ENCODE measurements around the gene DCUN1D3. TPM values are rescaled to one million over a fixed set of nuclear protein-coding genes. Genes with fewer than 3 reads are reported as not detected.

The DCUN1D3 gene
- polyA plus RNA-seq, 3 donors = 9.0 to 9.6 (median 9.3) TPM

- DNase-seq (ENCODE audit: low read depth in 3 of 3, low spot score in 2 of 3) = no peak
Measured at GRCh38 chr16:20920091-20920490, 19.9 kb upstream of the DCUN1D3 start.

DNA sequence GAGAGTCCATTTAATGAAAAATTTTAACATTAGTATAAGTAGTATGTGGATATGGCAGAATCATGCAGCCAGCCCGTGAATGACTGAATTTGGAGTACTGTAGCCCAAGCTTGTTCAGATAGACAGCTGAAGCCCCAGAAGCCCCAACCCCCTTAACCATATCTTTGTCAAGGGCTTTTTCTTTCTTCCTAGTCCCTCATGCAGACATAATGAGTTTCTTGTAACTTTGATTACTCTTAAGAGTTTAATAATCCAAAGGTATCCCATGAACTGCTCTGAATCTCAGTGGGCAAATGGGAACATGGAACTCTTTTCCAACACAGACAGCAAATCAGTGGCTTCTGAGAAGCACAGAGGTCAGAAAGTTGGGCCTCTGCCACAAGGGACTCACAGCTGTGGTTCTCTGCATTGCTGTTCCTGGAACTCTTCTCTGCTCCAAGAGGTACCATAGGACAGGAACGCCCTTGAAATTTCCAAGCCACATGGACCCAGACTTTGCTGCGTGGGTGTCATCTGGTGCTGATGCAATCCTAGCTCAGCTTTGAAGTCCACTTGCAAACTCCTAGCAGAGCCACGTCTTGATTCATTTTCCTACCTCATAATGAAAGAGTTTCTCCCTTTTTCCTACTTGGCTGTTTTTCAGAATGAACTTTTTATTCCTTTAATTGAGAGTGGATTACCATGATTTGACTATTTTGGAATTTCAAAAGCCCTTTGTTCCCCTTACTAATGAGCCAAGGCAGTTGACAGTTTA lies 18.5 kb upstream of the DCUN1D3 start:
- no peak for DNase-seq (ENCODE audit: low read depth in 3 of 3, low spot score in 2 of 3)

- no peak for DNase-seq (ENCODE audit: low read depth in 3 of 3, low spot score in 2 of 3)
Measured at GRCh38 chr16:20916942-20917341, 16.8 kb upstream of the DCUN1D3 start.

DNA sequence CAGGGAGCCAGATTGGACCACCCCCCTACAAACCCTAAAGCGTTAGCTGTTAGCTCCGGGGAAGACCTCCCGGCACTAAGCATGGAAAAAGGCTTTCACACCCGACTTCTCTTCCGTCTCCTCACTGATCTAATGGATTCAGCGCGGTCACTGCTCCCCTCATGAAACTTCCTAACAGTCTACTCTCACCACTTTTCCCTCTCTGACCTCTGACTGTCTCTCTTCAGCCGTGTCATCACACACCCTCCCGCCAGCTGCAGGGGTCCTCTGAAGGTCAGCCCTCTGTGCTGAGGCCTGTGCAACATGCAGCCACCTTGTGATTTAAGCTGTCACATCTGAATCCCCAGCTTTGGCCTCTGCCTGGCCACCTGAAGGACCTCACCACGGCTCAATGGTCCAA lies 16.1 kb upstream of the DCUN1D3 start:
- DNase-seq (ENCODE audit: low read depth in 3 of 3, low spot score in 2 of 3) = no peak

DNA sequence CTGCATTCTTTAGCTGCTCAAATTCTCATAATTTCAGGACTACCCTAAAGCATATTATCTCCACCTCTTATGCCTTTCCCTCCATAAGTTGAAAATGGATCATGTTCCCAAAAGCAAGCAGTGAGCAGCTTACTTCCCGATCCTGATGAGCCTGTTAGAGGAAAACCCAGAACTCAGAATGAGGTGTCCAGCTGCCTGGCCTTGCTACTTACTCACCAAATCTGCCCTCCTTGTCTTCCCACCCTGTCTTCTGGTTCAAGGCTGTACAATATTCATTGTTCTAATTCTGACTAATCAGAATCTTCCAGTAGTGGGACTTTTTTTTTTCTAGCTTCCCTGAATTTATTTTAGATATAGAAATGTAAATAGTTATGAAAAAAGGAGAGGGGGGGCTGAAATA lies 11.2 kb upstream of the DCUN1D3 start:
- no peak for DNase-seq (ENCODE audit: low read depth in 3 of 3, low spot score in 2 of 3)

- no peak for DNase-seq (ENCODE audit: low read depth in 3 of 3, low spot score in 2 of 3)
Measured at GRCh38 chr16:20910781-20911321, 10.7 kb upstream of the DCUN1D3 start.

- no peak for DNase-seq (ENCODE audit: low read depth in 3 of 3, low spot score in 2 of 3)
Measured at GRCh38 chr16:20906341-20907255, 6.4 kb upstream of the DCUN1D3 start.

- DNase-seq (ENCODE audit: low read depth in 3 of 3, low spot score in 2 of 3) = no peak
Measured at GRCh38 chr16:20905576-20905975, 5.4 kb upstream of the DCUN1D3 start.

DNA sequence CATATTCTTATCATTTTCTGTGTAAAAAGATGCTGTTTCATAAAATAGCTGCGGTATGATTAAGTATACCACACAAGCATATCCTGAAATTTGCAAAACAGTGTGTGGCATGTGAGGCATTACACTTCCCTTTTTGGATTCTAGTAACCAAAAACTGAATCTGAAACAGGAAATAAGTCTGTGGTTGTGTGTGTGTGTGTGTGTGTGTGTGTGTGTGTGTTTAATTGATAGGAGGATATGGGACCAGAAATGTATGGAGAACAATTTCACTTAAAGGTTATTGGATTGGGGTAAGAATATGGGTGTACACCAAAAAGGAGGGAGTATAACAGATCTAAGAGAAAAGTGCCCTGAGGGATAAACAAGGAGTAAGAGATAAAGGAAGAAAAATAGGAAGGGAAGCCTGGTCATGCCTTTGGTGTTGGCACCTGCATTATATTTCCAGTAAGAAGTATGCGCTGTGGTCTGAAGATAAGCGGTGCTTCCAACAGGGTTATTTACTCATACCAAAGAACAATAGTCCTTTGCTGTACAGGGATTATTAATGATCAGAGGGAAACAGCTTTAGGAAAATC lies 4.4 kb upstream of the DCUN1D3 start:
- DNase-seq (ENCODE audit: low read depth in 3 of 3, low spot score in 2 of 3) = no peak

- no peak for DNase-seq (ENCODE audit: low read depth in 3 of 3, low spot score in 2 of 3)
Measured at GRCh38 chr16:20903899-20904506, 3.8 kb upstream of the DCUN1D3 start.

DNA sequence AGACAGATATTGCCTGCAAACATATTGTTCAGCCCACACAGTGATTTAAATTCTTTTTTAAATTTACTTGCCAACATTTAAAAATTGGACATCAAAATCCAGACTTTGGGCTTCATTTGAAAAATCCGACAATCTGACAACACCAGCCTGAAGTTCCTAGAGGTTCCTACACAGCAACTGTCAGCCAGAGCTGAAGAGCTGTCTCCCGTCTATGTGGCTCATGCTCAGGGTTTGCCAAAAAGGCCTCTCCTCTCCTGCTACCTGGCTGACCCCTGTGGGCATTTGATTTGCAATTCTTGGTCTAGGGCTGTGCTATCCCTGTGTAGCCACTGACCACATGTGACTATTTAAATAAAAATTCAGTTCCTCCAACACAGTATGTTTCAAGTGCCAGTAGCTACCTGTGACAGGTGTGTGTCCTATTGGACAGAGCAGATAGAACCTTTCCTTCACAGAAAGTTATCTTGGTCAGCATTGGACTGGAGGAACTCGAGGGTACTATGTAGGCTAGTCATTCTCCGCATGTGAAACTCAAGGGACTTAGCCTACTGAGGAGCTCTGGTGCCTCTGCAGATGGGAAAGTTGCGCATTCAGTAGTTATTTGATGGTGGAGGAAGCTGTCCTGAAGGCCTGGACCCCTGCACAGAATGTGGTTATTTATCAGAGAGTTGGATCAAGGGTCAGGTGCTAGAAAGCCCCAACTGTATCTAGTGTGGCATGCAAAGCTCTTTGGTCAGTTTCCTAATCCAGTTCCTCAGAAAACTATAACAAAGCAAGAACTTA lies 3.1 kb upstream of the DCUN1D3 start:
- no peak for DNase-seq (ENCODE audit: low read depth in 3 of 3, low spot score in 2 of 3)

GRCh38 chr16:20902426-20902825 lies 2.3 kb upstream of the DCUN1D3 start:
- DNase-seq (ENCODE audit: low read depth in 3 of 3, low spot score in 2 of 3) = no peak

DNA sequence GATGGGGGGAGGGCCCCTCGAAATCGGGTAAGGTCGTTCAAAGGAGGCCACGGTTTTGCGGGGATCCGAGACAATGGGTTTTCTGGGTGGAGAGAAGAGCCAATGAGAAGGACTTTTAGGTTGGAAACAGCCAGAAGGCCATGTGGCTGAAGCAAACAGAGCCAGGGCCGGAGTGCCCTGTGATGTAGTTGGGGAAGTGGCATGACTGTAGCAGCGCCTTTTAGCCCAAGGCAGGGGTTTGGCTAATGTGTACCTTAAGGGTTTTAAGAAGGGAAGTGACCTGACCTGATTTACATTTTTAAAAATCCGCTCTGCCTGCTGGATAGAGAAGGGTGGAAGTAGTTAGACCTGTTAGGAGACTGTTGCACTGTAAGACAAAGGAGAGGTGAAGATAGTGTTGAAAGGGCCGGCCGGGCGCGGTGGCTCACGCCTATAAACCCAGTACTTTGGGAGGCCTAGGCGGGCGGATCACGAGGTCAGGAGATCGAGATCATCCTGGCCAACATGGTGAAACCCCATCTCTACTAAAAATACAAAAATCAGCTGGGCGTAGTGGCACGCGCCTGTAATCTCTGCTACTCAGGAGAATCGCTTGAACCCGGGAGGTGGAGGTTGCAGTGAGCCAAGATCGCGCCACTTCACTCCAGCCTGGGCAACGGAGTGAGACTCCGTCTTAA lies 1.4 kb upstream of the DCUN1D3 start:
- no peak for DNase-seq (ENCODE audit: low read depth in 3 of 3, low spot score in 2 of 3)

DNA sequence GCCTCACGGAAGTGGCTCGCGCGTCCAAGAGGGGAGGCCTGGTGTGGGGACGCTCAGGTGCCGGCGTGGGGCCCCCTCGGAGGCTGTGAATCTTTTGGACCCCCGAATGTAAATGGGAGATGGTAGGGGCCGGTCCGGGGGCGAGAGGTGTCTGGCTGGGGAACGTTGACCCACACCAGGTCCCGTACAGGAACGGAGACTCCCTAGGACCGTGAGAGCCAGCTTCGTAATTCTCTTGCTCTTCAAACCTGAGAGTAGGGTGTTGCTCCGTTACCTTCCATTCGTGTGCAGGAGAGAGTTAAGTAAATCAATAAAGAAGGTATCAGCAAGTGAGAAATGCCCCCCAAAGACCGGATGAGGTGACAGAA lies 894 bp upstream of the DCUN1D3 start:
- no peak for DNase-seq (ENCODE audit: low read depth in 3 of 3, low spot score in 2 of 3)

GRCh38 chr16:20899477-20900298 lies 470 bp downstream of the DCUN1D3 start:
- DNase-seq (ENCODE audit: low read depth in 3 of 3, low spot score in 2 of 3) = no peak

- DNase-seq (ENCODE audit: low read depth in 3 of 3, low spot score in 2 of 3) = no peak
Measured at GRCh38 chr16:20899071-20899470, 1.1 kb downstream of the DCUN1D3 start.

GRCh38 chr16:20897922-20898321 lies 2.2 kb downstream of the DCUN1D3 start:
- DNase-seq (ENCODE audit: low read depth in 3 of 3, low spot score in 2 of 3) = no peak

DNA sequence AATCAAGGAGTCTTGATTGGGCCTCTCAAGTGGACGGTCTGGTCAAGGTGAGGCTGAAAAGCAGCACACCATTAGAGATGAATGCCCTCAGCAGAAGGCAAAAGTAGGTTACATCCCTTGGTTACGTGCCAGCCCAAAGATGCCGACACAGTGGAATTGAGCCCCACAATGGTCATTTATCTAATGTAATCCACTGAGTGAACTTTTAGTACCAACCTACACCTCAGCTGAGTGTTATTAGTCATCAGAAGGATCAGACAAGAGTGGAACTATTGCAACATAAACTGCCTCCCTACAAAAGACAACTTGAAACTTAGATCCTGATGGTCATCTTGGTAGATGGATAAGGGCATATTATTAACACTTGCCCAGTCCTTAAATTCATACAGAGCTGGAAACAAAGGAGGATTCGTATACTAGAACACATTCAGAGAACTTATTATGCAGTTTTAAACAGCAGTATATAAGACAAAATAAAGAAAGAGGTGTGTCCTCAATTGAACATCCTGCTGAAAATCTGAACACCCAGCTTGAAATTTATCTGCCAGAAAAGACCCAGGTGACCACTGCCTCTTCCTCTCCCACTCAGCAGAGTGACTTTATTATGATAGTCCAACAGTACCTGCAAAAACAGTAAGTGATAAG lies 2.8 kb downstream of the DCUN1D3 start:
- no peak for DNase-seq (ENCODE audit: low read depth in 3 of 3, low spot score in 2 of 3)

All from right renal cortex interstitium (tissue), 3 donors.